VCaP (cell line): Measurements from ENCODE around the gene TNFRSF25.

Experiments
- H3K27ac ChIP-seq: fragments of 450-650 bp; 2 replicates; pipeline ENCODE4 v1.5.1; 2017
- CTCF ChIP-seq: fragments of 450-650 bp; conservative IDR thresholded peaks from 2 replicates; pipeline ENCODE4 v1.5.1; 2017; ENCODE audit warnings: mild to moderate bottlenecking, moderate library complexity

The TNFRSF25 gene

GRCh38 chr1:6500544-6501278 lies 34.7 kb upstream of the TNFRSF25 start:
- H3K27ac ChIP-seq: no peak overlapping the region
- no peak for TF ChIP-seq CTCF

GRCh38 chr1:6499296-6499695 lies 33.3 kb upstream of the TNFRSF25 start:
- no peak overlapping the region for H3K27ac ChIP-seq
- TF ChIP-seq CTCF: no peak

- H3K27ac ChIP-seq: no peak overlapping the region
- no peak for TF ChIP-seq CTCF
These were observed 32.7 kb upstream of the TNFRSF25 start for GRCh38 chr1:6498576-6499111.

- no peak for TF ChIP-seq CTCF
- peak overlapping the region; percentile 51; the same call in 1 of the 2 replicates for H3K27ac ChIP-seq
These were observed 32.0 kb upstream of the TNFRSF25 start for GRCh38 chr1:6497867-6498575.

GRCh38 chr1:6497215-6497866 lies 31.4 kb upstream of the TNFRSF25 start:
- no peak for TF ChIP-seq CTCF
- H3K27ac ChIP-seq: peak overlapping the region; percentile 51; the same call in 1 of the 2 replicates

- no peak for TF ChIP-seq CTCF
- peak overlapping the region; percentile 51; the same call in 1 of the 2 replicates for H3K27ac ChIP-seq
These were observed 30.9 kb upstream of the TNFRSF25 start for GRCh38 chr1:6496890-6497214.

- no peak for TF ChIP-seq CTCF
- peak overlapping the region; percentile 51; the same call in 1 of the 2 replicates for H3K27ac ChIP-seq
These were observed 30.4 kb upstream of the TNFRSF25 start for GRCh38 chr1:6496365-6496721.
